Measurements from ENCODE around the gene ABHD6.

DNA sequence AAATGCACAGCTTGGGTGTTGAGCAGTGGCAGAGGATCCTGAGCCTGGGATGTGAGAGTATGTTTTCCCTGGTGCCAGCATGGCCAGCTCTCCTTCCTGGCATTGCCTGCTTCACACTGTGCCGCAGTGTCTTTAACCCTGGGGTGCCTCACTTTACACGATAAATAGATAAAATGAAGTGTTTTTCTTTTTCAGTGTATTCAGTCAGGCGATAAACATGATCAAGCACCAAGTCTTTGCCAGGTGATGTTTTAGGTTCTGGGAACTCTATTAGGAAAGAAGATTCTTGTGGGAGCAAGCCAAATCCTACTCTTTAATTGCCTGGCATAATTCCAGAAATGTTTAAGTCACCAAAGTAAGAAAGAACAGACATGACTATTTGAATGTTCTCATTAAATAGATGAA, 14.0 kb downstream of the ABHD6 start:
- TF ChIP-seq POLR2A (IDR thresholded peaks at IDR 0.05) = no peak
- TF ChIP-seq, protein P1, sequence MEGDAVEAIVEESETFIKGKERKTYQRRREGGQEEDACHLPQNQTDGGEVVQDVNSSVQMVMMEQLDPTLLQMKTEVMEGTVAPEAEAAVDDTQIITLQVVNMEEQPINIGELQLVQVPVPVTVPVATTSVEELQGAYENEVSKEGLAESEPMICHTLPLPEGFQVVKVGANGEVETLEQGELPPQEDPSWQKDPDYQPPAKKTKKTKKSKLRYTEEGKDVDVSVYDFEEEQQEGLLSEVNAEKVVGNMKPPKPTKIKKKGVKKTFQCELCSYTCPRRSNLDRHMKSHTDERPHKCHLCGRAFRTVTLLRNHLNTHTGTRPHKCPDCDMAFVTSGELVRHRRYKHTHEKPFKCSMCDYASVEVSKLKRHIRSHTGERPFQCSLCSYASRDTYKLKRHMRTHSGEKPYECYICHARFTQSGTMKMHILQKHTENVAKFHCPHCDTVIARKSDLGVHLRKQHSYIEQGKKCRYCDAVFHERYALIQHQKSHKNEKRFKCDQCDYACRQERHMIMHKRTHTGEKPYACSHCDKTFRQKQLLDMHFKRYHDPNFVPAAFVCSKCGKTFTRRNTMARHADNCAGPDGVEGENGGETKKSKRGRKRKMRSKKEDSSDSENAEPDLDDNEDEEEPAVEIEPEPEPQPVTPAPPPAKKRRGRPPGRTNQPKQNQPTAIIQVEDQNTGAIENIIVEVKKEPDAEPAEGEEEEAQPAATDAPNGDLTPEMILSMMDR (IDR thresholded peaks at IDR 0.05) = no peak
- TF ChIP-seq EP300 (IDR thresholded peaks at IDR 0.05) = no peak

Data from tibial nerve (tissue), 4 donors.